Skeletal muscle tissue (tissue), 4 donors: Measurements from ENCODE around the gene TM9SF3. TPM values are rescaled to one million over a fixed set of nuclear protein-coding genes. Genes with fewer than 3 reads are reported as not detected.

ENCODE experiments used
- H3K27ac ChIP-seq: one replicate; pipeline ENCODE4 v1.7.0; 2013; ENCODE audit warnings: mild to moderate bottlenecking, low read depth, low read length, inconsistent platforms
- H3K27me3 ChIP-seq, 3 donors: one replicate each; pipeline ENCODE4 v1.7.0; 2013; ENCODE audit warnings: low read length in 3 of 3; ENCODE audit not compliant: control insufficient read depth in 3 of 3, insufficient read depth in 3 of 3
- H3K36me3 ChIP-seq, 3 donors: one replicate each; pipeline ENCODE4 v1.7.0; 2013; ENCODE audit warnings: low read length in 3 of 3; ENCODE audit not compliant: control insufficient read depth in 3 of 3, insufficient read depth in 3 of 3
- H3K4me1 ChIP-seq, 3 donors: one replicate each; pipeline ENCODE4 v1.7.0; 2013; ENCODE audit warnings: low read length in 3 of 3, mild to moderate bottlenecking in 3 of 3; ENCODE audit not compliant: control insufficient read depth in 3 of 3, insufficient read depth in 3 of 3
- H3K4me3 ChIP-seq, 3 donors: one replicate each; pipeline ENCODE4 v1.7.0; 2013; ENCODE audit warnings: low read length in 3 of 3
- H3K9ac ChIP-seq, 3 donors: one replicate each; pipeline ENCODE4 v1.7.0; 2013; ENCODE audit warnings: low read length in 3 of 3, mild to moderate bottlenecking in 3 of 3, moderate library complexity in 2 of 3, low read depth in 1 of 3
- H3K9me3 ChIP-seq, 3 donors: one replicate each; pipeline ENCODE4 v1.7.0; 2013; ENCODE audit warnings: low read length in 3 of 3; ENCODE audit not compliant: control insufficient read depth in 3 of 3
- total RNA-seq: library from RNA; depleted of rRNA; stranded (reverse); fragments of >200 nt; gene quantifications from one replicate; pipeline ENCODE4 v1.2.3, GENCODE V29; 2014
- donor health status: Osteomylitis.

The TM9SF3 gene
- total RNA-seq, 1 donor from 2014 or later = 70.5 TPM

GRCh38 chr10:96513698-96514561, 72.9 kb downstream of the TM9SF3 start, which contains the start of gene TLL2:
TLL2 (minus strand) TSS chr10:96513926; CDS start chr10:96513685, 241 bp downstream.
- Histone ChIP-seq H3K27ac (no peak within 1 kb of the TSS), H3K27me3 (peaks cover 0 to 4% (median 0%) of the 10 kb centered on the region in 3 donors), H3K4me1 (peaks cover 19 to 35% (median 27%) of the 10 kb centered on the region in 3 donors), H3K9ac (peak within 1 kb of the TSS; percentile 40 to 84 (median 71)), H3K36me3 (no peaks in the 10 kb centered on the region), H3K9me3 (no peaks in the 10 kb centered on the region), H3K4me3 (peak within 1 kb of the TSS; percentile 68 to 77 (median 75))

- no peaks in the 10 kb centered on the region for H3K36me3 ChIP-seq
- H3K27me3 ChIP-seq = peaks cover 0 to 4% (median 0%) of the 10 kb centered on the region in 3 donors
- H3K9ac ChIP-seq = peak overlapping the region in 2 of 3 donors; percentile 71 to 84
- H3K4me3 ChIP-seq = peak overlapping the region; percentile 68 to 77 (median 75)
- H3K9me3 ChIP-seq = no peaks in the 10 kb centered on the region
- no peak overlapping the region for H3K27ac ChIP-seq
- H3K4me1 ChIP-seq = peaks cover 19 to 35% (median 27%) of the 10 kb centered on the region in 3 donors
These were observed 73.5 kb downstream of the TM9SF3 start for GRCh38 chr10:96513305-96513697.

- Histone ChIP-seq H3K4me1 (peaks cover 19 to 38% (median 27%) of the 10 kb centered on the region in 3 donors), H3K9ac (peak overlapping the region; percentile 40 to 84 (median 71)), H3K9me3 (no peaks in the 10 kb centered on the region), H3K27me3 (peaks cover 0 to 4% (median 0%) of the 10 kb centered on the region in 3 donors), H3K4me3 (peak overlapping the region; percentile 68 to 77 (median 75)), H3K36me3 (no peaks in the 10 kb centered on the region), H3K27ac (no peak overlapping the region)
These were observed 74.1 kb downstream of the TM9SF3 start for GRCh38 chr10:96512524-96513304.

GRCh38 chr10:96511044-96511945, 75.5 kb downstream of the TM9SF3 start:
- Histone ChIP-seq H3K4me3 (no peak overlapping the region), H3K9me3 (no peaks in the 10 kb centered on the region)

GRCh38 chr10:96509017-96509641, 77.7 kb downstream of the TM9SF3 start:
- Histone ChIP-seq H3K4me1 (peaks cover 9 to 19% (median 18%) of the 10 kb centered on the region in 3 donors), H3K4me3 (no peak overlapping the region), H3K27me3 (peaks cover 0 to 4% (median 0%) of the 10 kb centered on the region in 3 donors), H3K36me3 (no peaks in the 10 kb centered on the region), H3K9ac (no peak overlapping the region), H3K9me3 (no peaks in the 10 kb centered on the region), H3K27ac (no peak overlapping the region)

More at GRCh38 chr10:96511044-96511945, 75.5 kb downstream of the TM9SF3 start:
- H3K36me3 ChIP-seq = no peaks in the 10 kb centered on the region
- H3K4me1 ChIP-seq = peaks cover 16 to 33% (median 24%) of the 10 kb centered on the region in 3 donors
- H3K27ac ChIP-seq = no peak overlapping the region
- peaks cover 0 to 4% (median 0%) of the 10 kb centered on the region in 3 donors for H3K27me3 ChIP-seq
- H3K9ac ChIP-seq = no peak overlapping the region

- H3K4me3 ChIP-seq = no peak overlapping the region
- peaks cover 0 to 5% (median 3%) of the 10 kb centered on the region in 3 donors for H3K4me1 ChIP-seq
- H3K27me3 ChIP-seq = peaks cover 0 to 3% (median 0%) of the 10 kb centered on the region in 3 donors
These were observed 79.8 kb downstream of the TM9SF3 start for GRCh38 chr10:96507044-96507443.

GRCh38 chr10:96505150-96506136, 81.4 kb downstream of the TM9SF3 start:
- no peak overlapping the region for H3K4me3 ChIP-seq
- peaks cover 0 to 3% (median 0%) of the 10 kb centered on the region in 3 donors for H3K27me3 ChIP-seq
- no peak overlapping the region for H3K9ac ChIP-seq
- peaks cover 0 to 4% (median 3%) of the 10 kb centered on the region in 3 donors for H3K4me1 ChIP-seq
- H3K9me3 ChIP-seq = no peaks in the 10 kb centered on the region
- no peaks in the 10 kb centered on the region for H3K36me3 ChIP-seq
- no peak overlapping the region for H3K27ac ChIP-seq

More at GRCh38 chr10:96507044-96507443, 79.8 kb downstream of the TM9SF3 start:
- Histone ChIP-seq H3K9ac (no peak overlapping the region), H3K9me3 (no peaks in the 10 kb centered on the region), H3K36me3 (no peaks in the 10 kb centered on the region), H3K27ac (no peak overlapping the region)

GRCh38 chr10:96502561-96503282, 84.1 kb downstream of the TM9SF3 start:
- H3K9ac ChIP-seq = no peak overlapping the region

More at GRCh38 chr10:96502561-96503282, 84.1 kb downstream of the TM9SF3 start:
- no peaks in the 10 kb centered on the region for H3K36me3 ChIP-seq
- no peak overlapping the region for H3K4me3 ChIP-seq
- H3K4me1 ChIP-seq = peaks cover 0 to 4% (median under 1%) of the 10 kb centered on the region in 3 donors
- H3K9me3 ChIP-seq = no peaks in the 10 kb centered on the region
- H3K27ac ChIP-seq = no peak overlapping the region
- peaks cover 0 to 3% (median 0%) of the 10 kb centered on the region in 3 donors for H3K27me3 ChIP-seq
